AG04450 (cell line): Measurements from ENCODE around the gene ZNF195. TPM values are rescaled to one million over a fixed set of nuclear protein-coding genes. Genes with fewer than 3 reads are reported as not detected.
"Not testable (repeated sequence)": the region's sequence is repeated elsewhere in the genome, so short reads cannot be mapped to it uniquely, and the experiment has no call there.

Source experiments
- CTCF ChIA-PET: fragments of 300-600, 350-600 bp; formaldehyde crosslinking; extraction: SDS; loops from one replicate; lab custom pipeline; 2022; ENCODE audit warnings: antibody characterized with exemption, inconsistent platforms; lab: Charles Lee
- POLR2A ChIA-PET: fragments of 350-600 bp; formaldehyde crosslinking; extraction: SDS; loops from one replicate; lab custom pipeline; 2021; ENCODE audit warnings: antibody characterized with exemption, inconsistent platforms; lab: Yijun Ruan, JAX
- DNase-seq: peaks from one replicate; pipeline ENCODE4 v3.0.0-alpha.2; 2011; ENCODE audit warnings: low read depth, low spot score
- H3K27ac ChIP-seq: one replicate; pipeline ENCODE4 v1.5.1; 2012; ENCODE audit warnings: low read depth, low read length, control low read depth
- H3K27me3 ChIP-seq: one replicate; pipeline ENCODE4 v1.6.0; 2012; ENCODE audit warnings: low read length; ENCODE audit not compliant: control insufficient read depth, insufficient read depth
- H3K4me3 ChIP-seq: 2 replicates; pipeline ENCODE4 v1.5.1; 2011; ENCODE audit warnings: mild to moderate bottlenecking, low read depth, low read length, control low read depth
- H3K9me3 ChIP-seq: 2 replicates; pipeline ENCODE4 v1.5.1; 2012; ENCODE audit warnings: low read length; ENCODE audit not compliant: control insufficient read depth, insufficient read depth
- polyA plus RNA-seq: library from polyadenylated mRNA; depleted of rRNA; stranded (reverse); fragments of >200 nt; gene quantifications from 2 replicates; pipeline ENCODE4 v1.2.3, GENCODE V29; 2011; rRNA removed
- small RNA-seq: library from RNA; depleted of rRNA; stranded (forward); fragments of <200 nt; gene quantifications from one replicate; pipeline ENCODE3, GENCODE V24; 2012; ENCODE audit warnings: low read depth; ENCODE audit not compliant: insufficient read length

The ZNF195 gene
- polyA plus RNA-seq, 1 experiment, result 14.5 TPM

DNA sequence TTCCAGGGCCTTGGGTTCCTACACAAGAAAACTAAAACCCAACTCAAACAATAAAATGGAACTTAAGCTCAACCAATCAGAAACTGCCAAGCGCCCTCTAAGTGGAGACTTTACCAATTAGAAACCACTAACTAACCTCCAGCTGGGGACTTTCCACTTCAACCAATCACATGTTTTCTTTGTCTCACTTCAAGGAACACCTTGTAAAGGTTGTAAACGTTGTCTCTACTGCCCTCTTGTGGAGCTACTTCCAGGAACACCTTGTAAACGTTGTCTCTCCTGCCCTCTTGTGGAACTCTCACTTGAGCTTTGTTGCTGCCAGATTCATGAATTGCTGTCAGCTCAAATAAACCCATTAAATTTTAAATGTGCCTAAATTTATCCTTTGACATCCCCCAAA, 54.2 kb downstream of the ZNF195 start:
- H3K27ac ChIP-seq, H3K27me3 ChIP-seq, CTCF ChIA-PET, H3K4me3 ChIP-seq, H3K9me3 ChIP-seq, POLR2A ChIA-PET, DNase-seq: not testable (repeated sequence)

Small RNAs within 50 kb of the gene (small RNA-seq; reads per million reads assigned to genes)
- not detected for gene AC123788.2

Other genes with a start within 250 kb of the ZNF195 start
- gene OSBPL5, start 213.8 kb downstream of the ZNF195 start, polyA plus RNA-seq, result 7.4 and 11.9 TPM in 2 replicates
- gene MRGPRG, start 160.3 kb downstream of the ZNF195 start, polyA plus RNA-seq, result not detected in 2 replicates
- gene MRGPRE, start 146.7 kb downstream of the ZNF195 start, polyA plus RNA-seq, result not detected in 2 replicates